Measurements from ENCODE around the gene THAP8. TPM values are rescaled to one million over a fixed set of nuclear protein-coding genes. Genes with fewer than 3 reads are reported as not detected.

The THAP8 gene
- total and polyA plus RNA-seq, 2 of the 8 experiments (the other 6 are each of a cell fraction or from before 2014, with no cell fraction given), result 6.0 to 11.1 TPM

DNA sequence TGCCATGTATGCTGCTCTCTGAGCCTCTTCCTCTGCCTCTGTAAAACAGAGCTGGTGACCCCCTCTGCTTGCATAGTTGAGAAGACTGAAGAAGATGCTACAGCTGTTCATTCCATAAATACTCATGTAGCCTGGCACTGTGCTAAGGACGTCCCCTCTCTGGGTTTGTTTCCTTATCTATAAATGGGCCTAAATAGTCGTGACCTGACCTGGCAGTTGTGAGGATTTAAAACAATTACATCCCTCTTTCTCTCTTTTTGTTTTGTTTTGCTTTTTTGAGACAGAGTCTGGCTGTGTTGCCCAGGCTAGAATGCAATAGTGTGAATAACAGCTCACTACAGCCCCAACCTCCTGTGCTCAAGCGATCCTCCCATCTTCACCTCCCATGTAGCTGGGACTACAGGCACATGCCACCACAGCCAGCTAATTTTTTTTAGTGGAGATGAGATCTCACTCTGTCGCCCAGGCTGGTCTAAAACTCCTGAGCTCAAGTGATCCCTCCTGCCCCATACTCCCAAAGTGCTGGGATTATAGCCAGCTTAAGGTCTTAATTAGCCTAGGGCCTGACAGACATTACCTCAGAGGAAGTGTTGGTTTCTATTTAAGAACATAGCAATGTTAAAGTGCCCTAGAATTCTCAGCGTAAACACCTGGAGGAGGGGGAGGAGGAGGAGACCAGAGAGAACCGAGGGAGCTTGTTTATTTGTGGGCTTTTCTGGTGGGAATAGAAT is 5.3 kb upstream of the THAP8 start:
- POLR2A ChIA-PET (ENCODE audit: partially characterized antibody), result interaction anchor here (1.0 to 1.6 kb wide), 2 partner anchors 14 to 69 kb away, joined by 3 to 5 read pairs; no protein-coding TSS in a partner anchor
- Histone ChIP-seq H3K4me3 (ENCODE audit: extremely low read depth in 1 of 4, insufficient read depth in 2 of 4, low read depth in 3 of 4, low read length in 4 of 4) (no peak overlapping the region), H3K56ac (replicated peaks; ENCODE audit: insufficient read length, low read depth, low read length) (no peak overlapping the region), H3K4me2 (ENCODE audit: insufficient read depth in 1 of 2, low read depth in 2 of 2, low read length in 2 of 2) (no peak overlapping the region), H2AK5ac (ENCODE audit: low read depth, low read length) (no peak overlapping the region), H2BK120ac (replicated peaks; ENCODE audit: low read depth, low read length) (no peak overlapping the region), H4K8ac (ENCODE audit: extremely low read depth, insufficient read depth, low read length) (no peak overlapping the region), H3K4me1 (replicated peaks in 1 of 4; ENCODE audit: control insufficient read depth in 3 of 4, insufficient read depth in 4 of 4, low read length in 3 of 4) (0 out of 7 replicates have a peak, but pooled peaks cover 0 to 2% (median 0%) of the 10 kb centered on the region in 4 experiments), H4K5ac (ENCODE audit: insufficient read length, low read depth, low read length) (no peak overlapping the region), H3K79me2 (ENCODE audit: control insufficient read depth in 1 of 2, insufficient read depth in 2 of 2, low read length in 2 of 2) (peaks cover 3 to 35% of the 10 kb centered on the region in 2 experiments; a peak in 3 of 4 replicates), H3K4ac (replicated peaks; ENCODE audit: insufficient read length, low read depth, low read length) (no peak overlapping the region), H4K91ac (replicated peaks; ENCODE audit: insufficient read length, low read length) (no peak overlapping the region), H3K79me1 (ENCODE audit: low read depth, low read length) (peaks cover 4% of the 10 kb centered on the region; the same call in 1 of the 2 replicates), H3K18ac (ENCODE audit: extremely low read depth, low read length) (no peak overlapping the region), H2AFZ (ENCODE audit: low read length) (no peak overlapping the region), H3K9ac (replicated peaks in 1 of 4; ENCODE audit: extremely low read depth in 1 of 4, low read depth in 3 of 4, low read length in 3 of 4) (no peak overlapping the region), H3K23me2 (ENCODE audit: low read depth, low read length) (no peaks in the 10 kb centered on the region), H2BK15ac (ENCODE audit: low read length) (no peak overlapping the region), H2BK5ac (ENCODE audit: low read depth, low read length) (no peak overlapping the region), H2BK20ac (ENCODE audit: low read length) (no peak overlapping the region), H3K14ac (ENCODE audit: insufficient read length) (no peak overlapping the region), H3K27ac (ENCODE audit: low read depth, low read length) (no peak overlapping the region), H3K27me3 (replicated peaks in 1 of 4; ENCODE audit: control insufficient read depth in 3 of 4, extremely low read depth in 1 of 4, insufficient read depth in 3 of 4, low read length in 3 of 4) (no peaks in the 10 kb centered on the region), H2BK12ac (ENCODE audit: low read depth, low read length) (no peak overlapping the region), H3K23ac (ENCODE audit: insufficient read length) (no peak overlapping the region), H4K20me1 (replicated peaks in 1 of 2; ENCODE audit: control insufficient read depth in 1 of 2, insufficient read depth in 2 of 2, low read length in 2 of 2) (peaks cover 8 to 16% of the 10 kb centered on the region in 2 experiments), H3K36me3 (ENCODE audit: control insufficient read depth in 2 of 4, insufficient read depth in 4 of 4, low read length in 3 of 4) (peaks cover 20 to 38% (median 33%) of the 10 kb centered on the region in 4 experiments; a peak in 7 of 8 replicates), H3K9me3 (ENCODE audit: insufficient read depth in 2 of 2, low read depth in 1 of 2, low read length in 1 of 2) (no peaks in the 10 kb centered on the region)
- WGBS, 2 experiments (ENCODE audit: extremely low coverage in 1 of 2, insufficient coverage in 1 of 2, insufficient read length in 1 of 2, insufficient replicate concordance in 2 of 2, low coverage in 1 of 2, low lambda C conversion rate in 2 of 2, missing lambda C conversion rate in 1 of 2), result 91% methylated on average over 6 of the region's 6 CpGs; no CpG with 5 or more reads in 1 of the 2 experiments
- CTCF ChIA-PET (ENCODE audit: partially characterized antibody), result interaction anchor here (1.2 to 1.7 kb wide), 5 partner anchors 11 to 81 kb away, joined by 3 to 5 read pairs (median 3); partner anchors contain the start of gene CLIP3
- FAIRE-seq (no peak), DNase-seq (ENCODE audit: low read depth in 1 of 2, low spot score in 2 of 2) (no peak)
- TF ChIP-seq EGR1 (IDR thresholded peaks at IDR 0.05; ENCODE audit: borderline replicate concordance, low read depth, low read length) (no peak), SIN3A (conservative IDR thresholded peaks at IDR 0.05 in 1 of 2, IDR thresholded peaks at IDR 0.05 in 1 of 2; ENCODE audit: low read depth in 1 of 2, low read length in 2 of 2) (no peak)
- TF ChIP-seq, protein P1, sequence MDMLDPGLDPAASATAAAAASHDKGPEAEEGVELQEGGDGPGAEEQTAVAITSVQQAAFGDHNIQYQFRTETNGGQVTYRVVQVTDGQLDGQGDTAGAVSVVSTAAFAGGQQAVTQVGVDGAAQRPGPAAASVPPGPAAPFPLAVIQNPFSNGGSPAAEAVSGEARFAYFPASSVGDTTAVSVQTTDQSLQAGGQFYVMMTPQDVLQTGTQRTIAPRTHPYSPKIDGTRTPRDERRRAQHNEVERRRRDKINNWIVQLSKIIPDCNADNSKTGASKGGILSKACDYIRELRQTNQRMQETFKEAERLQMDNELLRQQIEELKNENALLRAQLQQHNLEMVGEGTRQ (IDR thresholded peaks at IDR 0.05; ENCODE audit: low read length), result no peak

Data from H1 (cell line).